ENCODE measurements around the gene PGLYRP1.

GRCh38 chr19:45978156-45978555 is 44.7 kb downstream of the PGLYRP1 start:
- TF ChIP-seq POLR2A (IDR thresholded peaks at IDR 0.05; ENCODE audit: extremely low read depth, insufficient read length) (no peak), CTCF (IDR thresholded peaks at IDR 0.05; ENCODE audit: low read depth, low read length) (no peak), MYC (IDR thresholded peaks at IDR 0.05; ENCODE audit: low read depth, low read length) (no peak)
